CD14-positive monocyte (primary cell): ENCODE data around the gene DRD5. TPM values are rescaled to one million over a fixed set of nuclear protein-coding genes. Genes with fewer than 3 reads are reported as not detected.

ENCODE experiments used
- DNase-seq, 3 donors: peaks; one replicate each; pipeline ENCODE4 v3.0.0-alpha.2; 2011 to 2022
- H2AFZ ChIP-seq: 2 replicates; pipeline ENCODE4 v1.6.0; 2012; ENCODE audit warnings: mild to moderate bottlenecking, low read depth, low read length, inconsistent platforms; ENCODE audit not compliant: insufficient read depth, poor library complexity, severe bottlenecking
- H3K27ac ChIP-seq, 2 donors: 1 replicate in 1 of 2; 2 replicates in 1 of 2; pipeline ENCODE4 v1.5.1; 2012 to 2013; ENCODE audit warnings: low read length in 2 of 2, control low read depth in 1 of 2, inconsistent platforms in 1 of 2, low read depth in 1 of 2, mild to moderate bottlenecking in 1 of 2
- H3K27me3 ChIP-seq, 2 donors: one replicate each; pipeline versions ENCODE4 v1.6.0 to v1.6.1; 2011 to 2013; ENCODE audit warnings: low read length in 2 of 2; ENCODE audit not compliant: control insufficient read depth in 2 of 2, insufficient read depth in 2 of 2
- H3K36me3 ChIP-seq, 2 donors: replicated peaks in 1 of 2; 1 replicate in 1 of 2; 2 replicates in 1 of 2; pipeline versions ENCODE4 v1.5.1 to v1.6.1; 2012 to 2013; ENCODE audit warnings: low read length in 2 of 2, control low read depth in 1 of 2, inconsistent platforms in 1 of 2, mild to moderate bottlenecking in 1 of 2; ENCODE audit not compliant: insufficient read depth in 2 of 2, control insufficient read depth in 1 of 2
- H3K4me1 ChIP-seq, 2 donors: 1 replicate in 1 of 2; 2 replicates in 1 of 2; pipeline versions ENCODE4 v1.5.1 to v1.6.1; 2012 to 2013; ENCODE audit warnings: low read length in 2 of 2, control low read depth in 1 of 2, inconsistent platforms in 1 of 2, mild to moderate bottlenecking in 1 of 2, moderate library complexity in 1 of 2; ENCODE audit not compliant: insufficient read depth in 2 of 2, control insufficient read depth in 1 of 2
- H3K4me2 ChIP-seq: replicated peaks from 2 replicates; pipeline ENCODE3; 2012; ENCODE audit warnings: low read length, moderate library complexity, mild to moderate bottlenecking; ENCODE audit not compliant: poor library complexity, severe bottlenecking; ENCODE audit errors: extremely low read depth
- H3K4me3 ChIP-seq, 3 experiments: fragments of 200-600 bp in 1 of 3; sonication (generic) in 1 of 3; replicated peaks in 1 of 3; 1 replicate in 2 of 3; 2 replicates in 1 of 3; pipeline ENCODE4 v1.5.1; 2011 to 2013; ENCODE audit warnings: low read length in 3 of 3, mild to moderate bottlenecking in 3 of 3, control low read depth in 2 of 3, low read depth in 2 of 3, inconsistent platforms in 1 of 3, moderate library complexity in 1 of 3
- H3K79me2 ChIP-seq: 2 replicates; pipeline ENCODE4 v1.6.0; 2012; ENCODE audit warnings: mild to moderate bottlenecking, control low read depth, inconsistent platforms, low read length, moderate library complexity; ENCODE audit not compliant: insufficient read depth
- H3K9ac ChIP-seq: 2 replicates; pipeline ENCODE4 v1.6.0; 2017; ENCODE audit warnings: low read length, mild to moderate bottlenecking; ENCODE audit not compliant: insufficient read depth, poor library complexity, severe bottlenecking
- H3K9me3 ChIP-seq, 2 donors: replicated peaks in 1 of 2; 1 replicate in 1 of 2; 2 replicates in 1 of 2; pipeline versions ENCODE4 v1.5.1 to v1.6.1; 2012 to 2013; ENCODE audit warnings: low read length in 2 of 2, control low read depth in 1 of 2; ENCODE audit not compliant: control insufficient read depth in 1 of 2, insufficient read depth in 1 of 2
- H4K20me1 ChIP-seq: 2 replicates; pipeline ENCODE4 v1.6.0; 2012; ENCODE audit warnings: mild to moderate bottlenecking, low read length, control low read depth, moderate library complexity; ENCODE audit not compliant: insufficient read depth
- H3K27ac Mint-ChIP-seq, 7 donors: one replicate each; pipeline ENCODE4 v1.8.0; 2020; ENCODE audit warnings: mild to moderate bottlenecking in 7 of 7, mixed read lengths in 7 of 7, moderate library complexity in 6 of 7, inconsistent platforms in 2 of 7
- H3K27me3 Mint-ChIP-seq, 3 donors: one replicate each; pipeline ENCODE4 v1.8.0; 2021 to 2022; ENCODE audit warnings: low read depth in 3 of 3, mild to moderate bottlenecking in 3 of 3, mixed read lengths in 3 of 3, moderate library complexity in 3 of 3, inconsistent platforms in 1 of 3
- H3K36me3 Mint-ChIP-seq, 2 donors: one replicate each; pipeline ENCODE4 v1.8.0; 2020; ENCODE audit warnings: mixed read lengths in 2 of 2, inconsistent platforms in 1 of 2, mild to moderate bottlenecking in 1 of 2
- H3K4me1 Mint-ChIP-seq: one replicate; pipeline ENCODE4 v1.8.0; 2020; ENCODE audit warnings: mild to moderate bottlenecking, mixed read lengths
- H3K4me3 Mint-ChIP-seq, 2 donors: one replicate each; pipeline ENCODE4 v1.8.0; 2020; ENCODE audit warnings: mild to moderate bottlenecking in 2 of 2, mixed read lengths in 2 of 2, moderate library complexity in 1 of 2
- H3K9me3 Mint-ChIP-seq, 7 donors: one replicate each; pipeline ENCODE4 v1.8.0; 2020 to 2022; ENCODE audit warnings: mixed read lengths in 7 of 7, mild to moderate bottlenecking in 6 of 7, moderate library complexity in 6 of 7, inconsistent platforms in 2 of 7
- WGBS: methylation state at CpG from one replicate; pipeline ENCODE4 v1.1.5; 2013; ENCODE audit warnings: missing lambda C conversion rate; ENCODE audit not compliant: insufficient coverage; 5-methylcytosine and 5-hydroxymethylcytosine counted together
- intact Hi-C, 2 donors: fragments of 100-400 bp; cut with micrococcal nuclease; formaldehyde crosslinking; loops; one replicate each; pipeline versions ENCODE4 v1.15.0 to v1.15.1; 2023
- polyA plus RNA-seq, 3 donors: library from polyadenylated mRNA; depleted of rRNA in 1 of 3; unstranded in 2 of 3; stranded (reverse) in 1 of 3; fragments of 300-500 nt in 2 of 3; fragments of >200 nt in 1 of 3; fragmentation: Illumina TruSeq in 2 of 3; gene quantifications; 1 replicate in 2 of 3; 2 replicates in 1 of 3; pipeline ENCODE4 v1.2.3, GENCODE V29; 2012 to 2021
- TF ChIP-seq, protein P1 (sequence below): fragments of 200-600 bp; IDR thresholded peaks from one replicate; pipeline ENCODE4 v1.8.0; 2022; ENCODE audit warnings: antibody characterized with exemption, mild to moderate bottlenecking

Gene DRD5
- polyA plus RNA-seq, 3 donors: not detected

DNA sequence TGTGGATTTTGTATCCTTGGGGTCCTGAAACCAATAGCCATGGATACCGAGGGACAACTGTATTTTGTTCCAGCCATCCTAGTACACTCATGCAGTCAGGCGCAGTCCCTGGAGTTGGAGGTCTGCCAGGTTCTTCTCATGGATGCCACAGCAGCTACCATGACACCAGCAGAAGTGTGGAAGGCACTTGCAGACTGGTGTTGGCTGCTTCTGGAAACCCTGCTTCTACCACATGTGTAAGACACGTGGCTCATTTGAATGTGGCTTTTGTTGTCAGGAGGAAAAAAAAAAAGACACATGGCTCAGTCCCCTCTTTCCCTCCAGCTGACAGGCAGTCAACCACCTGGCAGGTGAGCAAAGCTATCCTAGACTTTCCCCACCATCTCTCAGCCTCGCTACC, 19.4 kb downstream of the DRD5 start:
- Histone ChIP-seq H3K27ac (no peak overlapping the region), H4K20me1 (no peaks in the 10 kb centered on the region), H3K4me3 (no peak overlapping the region), H3K4me1 (no peaks in the 10 kb centered on the region), H3K4me2 (no peak overlapping the region), H3K36me3 (peaks cover 0 to 3% of the 10 kb centered on the region in 2 donors), H3K27me3 (no peaks in the 10 kb centered on the region), H3K79me2 (no peaks in the 10 kb centered on the region), H2AFZ (no peak overlapping the region), H3K9ac (no peak overlapping the region), H3K9me3 (no peaks in the 10 kb centered on the region)
- Mint-ChIP-seq H3K4me1 (no peaks in the 10 kb centered on the region), H3K27me3 (peaks cover 0 to 3% (median 2%) of the 10 kb centered on the region in 3 donors), H3K4me3 (no peak overlapping the region), H3K9me3 (peaks cover 0 to 4% (median 2%) of the 10 kb centered on the region in 7 donors), H3K36me3 (peaks cover 6 to 19% of the 10 kb centered on the region in 2 donors), H3K27ac (no peak overlapping the region)
- DNase-seq: no peak
- intact Hi-C loops: no loop called here
- WGBS: 94% methylated on average over 3 of the region's 4 CpGs
- TF ChIP-seq, protein P1, sequence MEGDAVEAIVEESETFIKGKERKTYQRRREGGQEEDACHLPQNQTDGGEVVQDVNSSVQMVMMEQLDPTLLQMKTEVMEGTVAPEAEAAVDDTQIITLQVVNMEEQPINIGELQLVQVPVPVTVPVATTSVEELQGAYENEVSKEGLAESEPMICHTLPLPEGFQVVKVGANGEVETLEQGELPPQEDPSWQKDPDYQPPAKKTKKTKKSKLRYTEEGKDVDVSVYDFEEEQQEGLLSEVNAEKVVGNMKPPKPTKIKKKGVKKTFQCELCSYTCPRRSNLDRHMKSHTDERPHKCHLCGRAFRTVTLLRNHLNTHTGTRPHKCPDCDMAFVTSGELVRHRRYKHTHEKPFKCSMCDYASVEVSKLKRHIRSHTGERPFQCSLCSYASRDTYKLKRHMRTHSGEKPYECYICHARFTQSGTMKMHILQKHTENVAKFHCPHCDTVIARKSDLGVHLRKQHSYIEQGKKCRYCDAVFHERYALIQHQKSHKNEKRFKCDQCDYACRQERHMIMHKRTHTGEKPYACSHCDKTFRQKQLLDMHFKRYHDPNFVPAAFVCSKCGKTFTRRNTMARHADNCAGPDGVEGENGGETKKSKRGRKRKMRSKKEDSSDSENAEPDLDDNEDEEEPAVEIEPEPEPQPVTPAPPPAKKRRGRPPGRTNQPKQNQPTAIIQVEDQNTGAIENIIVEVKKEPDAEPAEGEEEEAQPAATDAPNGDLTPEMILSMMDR: no peak

DNA sequence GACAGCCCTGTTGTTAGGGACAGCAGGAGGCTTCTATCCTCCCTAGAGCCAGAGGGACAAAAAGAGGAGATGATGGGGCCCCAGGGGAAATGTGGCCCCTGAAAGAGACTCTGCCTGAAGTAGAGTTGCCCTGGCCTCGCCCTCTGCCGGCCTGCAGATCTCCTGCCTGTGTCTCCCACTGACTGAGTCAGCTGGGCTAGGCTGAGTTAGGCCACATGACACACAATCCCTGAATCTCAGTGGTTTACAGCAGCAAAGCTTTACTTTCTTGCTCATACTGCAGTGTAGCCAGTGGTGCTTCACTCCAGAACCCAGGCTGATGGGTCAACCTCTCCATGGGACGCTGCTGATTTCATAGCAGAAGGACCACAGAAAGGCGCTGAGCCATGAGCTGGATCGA, 23.5 kb downstream of the DRD5 start:
- no peaks in the 10 kb centered on the region for H3K4me1 ChIP-seq
- Mint-ChIP-seq H3K27ac (no peak overlapping the region), H3K9me3 (peaks cover 0 to 2% (median 0%) of the 10 kb centered on the region in 7 donors), H3K4me1 (no peaks in the 10 kb centered on the region), H3K36me3 (peaks cover 27 to 30% of the 10 kb centered on the region in 2 donors), H3K27me3 (peaks cover 0 to 3% (median 2%) of the 10 kb centered on the region in 3 donors), H3K4me3 (no peak overlapping the region)
- no peak overlapping the region for H3K4me2 ChIP-seq
- WGBS: 100% methylated on average over 5 of the region's 5 CpGs
- H3K27ac ChIP-seq: no peak overlapping the region
- no peak overlapping the region for H2AFZ ChIP-seq
- H4K20me1 ChIP-seq: no peaks in the 10 kb centered on the region
- H3K79me2 ChIP-seq: no peaks in the 10 kb centered on the region
- intact Hi-C loops: no loop called here
- H3K9ac ChIP-seq: no peak overlapping the region
- no peaks in the 10 kb centered on the region for H3K27me3 ChIP-seq
- peaks cover 6 to 36% of the 10 kb centered on the region in 2 donors for H3K36me3 ChIP-seq
- DNase-seq: no peak
- H3K9me3 ChIP-seq: no peaks in the 10 kb centered on the region
- no peak overlapping the region for H3K4me3 ChIP-seq
- TF ChIP-seq, protein P1: no peak
